Activated naive CD8-positive, alpha-beta T cell treated with anti-CD3 and anti-CD28 coated beads, Interleukin-2, amount 10 ng/mL, durations not matched to agents 7 days and 5 days (primary cell): ENCODE data around the gene DDX52. TPM values are rescaled to one million over a fixed set of nuclear protein-coding genes. Genes with fewer than 3 reads are reported as not detected.

Experiments used
- ATAC-seq: fragments of 150-1000 bp; cut with Tn5 transposase; one replicate; pipeline ENCODE4 v1.10.0; 2021; ENCODE audit warnings: low read depth, moderate library complexity
- POLR2A ChIA-PET: fragments of 350-600 bp; sonication (Branson Sonifier 250); formaldehyde crosslinking; loops from one replicate; lab custom pipeline; 2021; ENCODE audit warnings: antibody characterized with exemption; lab: Charles Lee
- DNase-seq: peaks from one replicate; pipeline ENCODE4 v3.0.0; 2021
- H3K27ac Mint-ChIP-seq: one replicate; pipeline ENCODE4 v1.8.0; 2022; ENCODE audit warnings: mild to moderate bottlenecking, mixed read lengths
- H3K27me3 Mint-ChIP-seq: one replicate; pipeline ENCODE4 v1.8.0; 2022; ENCODE audit warnings: mild to moderate bottlenecking, moderate library complexity, mixed read lengths
- H3K36me3 Mint-ChIP-seq: one replicate; pipeline ENCODE4 v1.8.0; 2021; ENCODE audit warnings: mild to moderate bottlenecking, mixed read lengths
- H3K4me1 Mint-ChIP-seq: one replicate; pipeline ENCODE4 v1.8.0; 2021; ENCODE audit warnings: mixed read lengths
- H3K4me3 Mint-ChIP-seq: one replicate; pipeline ENCODE4 v1.8.0; 2022; ENCODE audit warnings: mild to moderate bottlenecking, moderate library complexity, mixed read lengths
- H3K9me3 Mint-ChIP-seq: one replicate; pipeline ENCODE4 v1.8.0; 2021; ENCODE audit warnings: mixed read lengths
- total RNA-seq, 2 experiments: library from RNA; stranded (reverse); gene quantifications; one replicate each; pipeline ENCODE4 v1.2.3, GENCODE V29; 2021

The DDX52 gene
- total RNA-seq, 2 experiments from 2014 or later, result 22.7 to 29.6 TPM

DNA sequence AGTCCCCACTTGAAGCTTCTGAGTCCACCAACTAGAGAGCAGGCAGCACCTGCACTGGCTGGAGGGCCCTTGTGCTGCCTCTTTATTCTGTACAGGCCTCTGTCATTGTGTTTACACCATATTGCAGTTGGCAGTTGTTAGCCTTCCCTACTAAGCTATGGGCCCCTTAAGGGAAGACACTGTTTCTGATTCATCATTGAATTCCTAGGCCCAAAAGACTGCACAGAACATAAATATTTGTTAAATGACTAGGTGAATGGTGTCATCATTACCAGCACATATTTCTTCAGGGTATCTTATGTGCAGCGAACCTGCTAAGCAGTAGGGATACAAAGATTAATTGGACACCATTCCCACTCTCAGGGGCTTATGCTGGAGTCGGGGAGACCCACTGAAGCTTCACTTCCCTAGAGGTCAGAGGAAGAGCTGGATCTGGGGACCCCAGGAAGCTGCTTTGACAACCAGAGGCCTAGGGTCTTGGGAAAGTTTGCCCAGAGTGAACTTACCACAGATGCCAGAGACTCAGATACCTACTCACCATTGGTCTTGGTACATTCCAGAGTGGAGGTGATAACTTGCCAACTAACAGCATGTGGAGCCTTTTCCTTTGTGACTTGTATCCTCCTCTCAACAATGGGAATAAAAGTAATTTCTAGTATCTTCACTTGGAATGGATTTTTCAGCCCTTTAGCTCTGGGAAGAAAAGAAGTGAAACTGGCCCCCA, 28.7 kb upstream of the DDX52 start:
- no peak for ATAC-seq
- H3K36me3 Mint-ChIP-seq, result no peaks in the 10 kb centered on the region
- POLR2A ChIA-PET, result no interaction called here

DNA sequence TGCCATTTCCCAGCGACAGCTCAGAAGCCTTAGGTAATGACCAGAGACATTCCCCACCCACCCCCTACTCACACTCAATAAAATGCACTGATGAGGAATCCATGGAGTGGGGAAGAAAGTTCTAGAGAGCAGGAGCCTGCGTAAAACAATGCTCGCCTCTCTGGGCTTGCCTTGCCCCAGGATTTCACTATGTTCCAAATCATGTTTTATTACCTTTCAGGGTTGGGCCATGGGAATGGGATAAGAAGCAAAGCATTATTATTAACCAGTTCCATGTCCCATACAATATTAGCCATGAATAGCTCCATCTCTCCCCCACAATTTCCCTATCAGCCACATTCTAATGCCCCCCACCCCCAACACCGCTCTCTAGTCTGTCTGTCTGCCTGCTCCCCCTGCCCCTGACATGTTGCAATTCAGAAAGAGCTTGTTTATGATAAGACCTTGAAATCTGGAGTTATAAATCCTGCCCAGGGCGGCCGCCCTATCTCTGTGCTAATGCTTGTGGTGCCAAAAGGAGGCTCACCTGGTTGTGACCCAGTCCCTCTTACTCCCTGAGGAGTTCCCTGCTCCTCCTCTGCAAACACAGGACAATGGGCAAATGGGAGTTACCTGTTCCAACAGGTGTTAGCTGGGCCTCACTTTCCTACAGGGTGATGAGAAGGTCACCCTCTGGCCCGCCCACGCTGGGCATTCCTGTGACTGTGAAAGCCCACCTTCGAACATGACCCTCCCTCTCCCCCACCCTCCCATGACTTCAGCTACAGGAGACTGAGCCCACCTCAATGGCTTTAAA, 28.0 kb upstream of the DDX52 start:
- H3K4me3 Mint-ChIP-seq, result no peak overlapping the region
- no peak overlapping the region for H3K27ac Mint-ChIP-seq
- no peaks in the 10 kb centered on the region for H3K9me3 Mint-ChIP-seq
- no peak for DNase-seq
- POLR2A ChIA-PET, result no interaction called here
- peaks cover 7% of the 10 kb centered on the region for H3K27me3 Mint-ChIP-seq
- H3K36me3 Mint-ChIP-seq, result no peaks in the 10 kb centered on the region
- H3K4me1 Mint-ChIP-seq, result peaks cover 3% of the 10 kb centered on the region
- ATAC-seq, result no peak

More for the DNA sequence above, 28.7 kb upstream of the DDX52 start:
- H3K9me3 Mint-ChIP-seq, result no peaks in the 10 kb centered on the region
- no peak overlapping the region for H3K4me3 Mint-ChIP-seq
- peaks cover 11% of the 10 kb centered on the region for H3K27me3 Mint-ChIP-seq
- peaks cover 7% of the 10 kb centered on the region for H3K4me1 Mint-ChIP-seq
- no peak overlapping the region for H3K27ac Mint-ChIP-seq
- no peak for DNase-seq

DNA sequence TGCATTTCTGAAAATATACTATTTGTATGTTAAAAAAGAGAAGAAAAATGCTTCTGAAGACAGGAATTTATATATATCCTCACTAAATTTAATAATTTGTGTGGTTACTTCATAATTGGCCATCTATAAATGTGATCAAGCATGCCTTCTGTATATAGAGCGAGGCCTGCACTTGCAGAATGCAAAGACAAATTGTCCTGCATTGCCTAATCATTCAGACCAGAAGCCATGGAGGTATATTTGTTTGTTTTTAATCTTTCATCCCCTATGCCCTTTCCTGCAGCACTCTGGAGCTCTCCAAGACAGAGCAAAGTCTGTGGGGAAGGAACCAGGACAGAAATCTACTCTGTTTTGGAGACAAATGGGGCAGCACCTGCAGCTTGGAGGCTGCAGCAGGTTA, 23.8 kb upstream of the DDX52 start:
- no peak for ATAC-seq
- Mint-ChIP-seq H3K4me3 (no peak overlapping the region), H3K9me3 (no peaks in the 10 kb centered on the region), H3K27me3 (peaks cover 2% of the 10 kb centered on the region), H3K4me1 (no peaks in the 10 kb centered on the region), H3K27ac (no peak overlapping the region), H3K36me3 (no peaks in the 10 kb centered on the region)
- POLR2A ChIA-PET, result no interaction called here
- DNase-seq, result no peak

DNA sequence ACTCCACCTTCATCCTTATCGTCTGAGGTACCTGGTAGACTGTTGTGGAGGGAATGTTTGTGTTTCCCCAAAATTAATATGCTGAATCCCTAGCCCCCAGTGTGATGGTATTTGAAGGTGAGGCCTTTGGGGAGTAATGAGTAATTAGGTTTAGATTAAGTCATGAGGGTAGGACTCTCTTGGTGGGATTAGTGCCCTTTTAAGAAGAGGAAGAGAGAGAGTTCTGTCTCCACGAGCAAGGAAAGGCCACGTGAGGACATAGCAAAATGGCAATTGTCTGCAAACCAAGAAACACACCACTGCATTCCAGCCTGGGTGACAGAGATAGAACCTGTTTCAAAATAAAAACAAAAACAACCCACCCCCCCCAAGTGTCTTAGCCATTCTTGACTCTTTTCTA, 21.0 kb upstream of the DDX52 start:
- Mint-ChIP-seq H3K36me3 (no peaks in the 10 kb centered on the region), H3K4me3 (no peak overlapping the region), H3K9me3 (no peaks in the 10 kb centered on the region), H3K27me3 (peaks cover 17% of the 10 kb centered on the region), H3K4me1 (no peaks in the 10 kb centered on the region), H3K27ac (no peak overlapping the region)
- POLR2A ChIA-PET, result no interaction called here
- DNase-seq (no peak), ATAC-seq (no peak)

GRCh38 chr17:37662353-37662752, 19.1 kb upstream of the DDX52 start:
- H3K9me3 Mint-ChIP-seq, result no peaks in the 10 kb centered on the region
- no peak for DNase-seq
- H3K4me3 Mint-ChIP-seq, result no peak overlapping the region
- H3K27me3 Mint-ChIP-seq, result peaks cover 19% of the 10 kb centered on the region
- no peak overlapping the region for H3K27ac Mint-ChIP-seq
- POLR2A ChIA-PET, result no interaction called here
- no peak for ATAC-seq
- H3K4me1 Mint-ChIP-seq, result no peaks in the 10 kb centered on the region
- no peaks in the 10 kb centered on the region for H3K36me3 Mint-ChIP-seq

GRCh38 chr17:37661400-37662014, 18.3 kb upstream of the DDX52 start:
- peaks cover 19% of the 10 kb centered on the region for H3K27me3 Mint-ChIP-seq
- no peak for ATAC-seq
- H3K36me3 Mint-ChIP-seq, result no peaks in the 10 kb centered on the region
- H3K27ac Mint-ChIP-seq, result no peak overlapping the region
- POLR2A ChIA-PET, result no interaction called here
- H3K9me3 Mint-ChIP-seq, result no peaks in the 10 kb centered on the region
- no peak for DNase-seq
- no peak overlapping the region for H3K4me3 Mint-ChIP-seq
- no peaks in the 10 kb centered on the region for H3K4me1 Mint-ChIP-seq

DNA sequence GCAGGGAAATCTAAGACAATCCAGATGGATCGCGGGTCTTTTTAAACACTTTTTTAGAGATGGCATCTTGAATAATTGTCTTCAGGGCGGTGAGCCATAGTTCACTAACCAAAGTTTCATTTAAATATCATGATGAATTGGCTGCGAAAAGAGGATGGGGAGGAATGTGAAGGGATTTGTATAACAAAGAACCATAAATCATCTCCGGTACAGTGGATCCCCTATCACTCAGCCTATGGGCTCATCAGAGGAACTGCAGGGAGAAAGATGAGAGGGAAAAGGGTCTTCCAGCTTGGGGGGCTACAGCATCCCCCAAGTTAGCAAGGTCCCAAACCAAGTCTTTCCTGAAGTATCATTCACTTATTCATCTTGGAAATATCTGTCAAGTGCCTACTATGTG, 16.7 kb upstream of the DDX52 start:
- Mint-ChIP-seq H3K4me1 (no peaks in the 10 kb centered on the region), H3K4me3 (no peak overlapping the region), H3K36me3 (no peaks in the 10 kb centered on the region), H3K27ac (no peak overlapping the region), H3K27me3 (peaks cover 19% of the 10 kb centered on the region), H3K9me3 (no peaks in the 10 kb centered on the region)
- DNase-seq (no peak), ATAC-seq (no peak)
- POLR2A ChIA-PET, result no interaction called here

GRCh38 chr17:37657202-37657601, 14.0 kb upstream of the DDX52 start:
- no peak for DNase-seq
- Mint-ChIP-seq H3K4me3 (no peak overlapping the region), H3K27me3 (peaks cover 33% of the 10 kb centered on the region), H3K9me3 (no peaks in the 10 kb centered on the region), H3K36me3 (no peaks in the 10 kb centered on the region), H3K4me1 (no peaks in the 10 kb centered on the region), H3K27ac (no peak overlapping the region)
- no peak for ATAC-seq
- POLR2A ChIA-PET, result no interaction called here

DNA sequence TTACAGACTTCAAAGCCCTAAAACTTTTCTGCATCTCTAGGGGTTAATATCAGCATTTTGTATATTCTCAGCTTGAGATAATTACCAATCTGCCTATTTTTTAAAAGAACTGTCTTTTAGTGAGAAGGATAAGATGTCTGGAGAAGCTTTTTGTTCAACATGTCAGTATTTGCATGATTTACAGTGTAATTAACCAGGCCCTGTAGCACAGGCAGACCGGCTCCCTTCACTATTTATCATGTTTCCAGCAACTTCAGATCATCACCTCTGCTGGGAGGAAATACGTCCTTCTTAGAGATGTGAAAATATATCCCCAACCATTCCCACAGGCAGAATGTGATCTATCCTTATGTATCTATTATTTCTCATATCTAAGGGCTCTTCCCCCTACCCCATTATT, 8.6 kb upstream of the DDX52 start:
- POLR2A ChIA-PET, result no interaction called here
- H3K4me3 Mint-ChIP-seq, result no peak overlapping the region
- DNase-seq (no peak), ATAC-seq (no peak)
- H3K9me3 Mint-ChIP-seq, result no peaks in the 10 kb centered on the region
- peaks cover 1% of the 10 kb centered on the region for H3K4me1 Mint-ChIP-seq
- H3K27me3 Mint-ChIP-seq, result peaks cover 48% of the 10 kb centered on the region
- no peaks in the 10 kb centered on the region for H3K36me3 Mint-ChIP-seq
- no peak overlapping the region for H3K27ac Mint-ChIP-seq

- no peak for DNase-seq
- POLR2A ChIA-PET, result interaction anchor here (0.7 kb wide), 1 partner anchor 178 kb away, joined by 3 read pairs; no protein-coding TSS in a partner anchor
- Mint-ChIP-seq H3K4me1 (peaks cover 1% of the 10 kb centered on the region), H3K4me3 (no peak overlapping the region), H3K36me3 (no peaks in the 10 kb centered on the region), H3K27ac (no peak overlapping the region), H3K27me3 (peaks cover 61% of the 10 kb centered on the region), H3K9me3 (no peaks in the 10 kb centered on the region)
- no peak for ATAC-seq
These were observed 7.3 kb upstream of the DDX52 start for GRCh38 chr17:37650419-37651003.

DNA sequence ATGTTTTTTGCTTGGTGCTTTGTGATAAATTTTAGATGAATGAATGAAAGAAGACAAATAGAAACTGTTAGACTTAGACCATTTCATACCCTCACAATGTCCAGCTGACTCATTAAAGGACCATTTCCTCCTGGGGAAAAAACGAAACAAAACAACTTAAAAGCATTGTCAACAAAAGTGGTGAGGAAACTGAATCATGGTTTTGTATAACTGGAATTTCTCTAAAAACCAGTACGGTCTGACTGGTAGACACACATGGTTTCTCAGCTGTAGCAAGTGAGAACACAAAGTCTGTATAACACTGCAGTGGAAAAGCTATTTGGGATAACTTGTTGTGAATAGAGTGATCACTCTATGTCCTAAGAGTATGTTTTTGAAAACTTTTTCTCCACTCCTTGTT, 5.3 kb upstream of the DDX52 start:
- Mint-ChIP-seq H3K9me3 (no peaks in the 10 kb centered on the region), H3K27ac (no peak overlapping the region), H3K27me3 (peaks cover 66% of the 10 kb centered on the region), H3K4me3 (no peak overlapping the region), H3K4me1 (peaks cover 8% of the 10 kb centered on the region), H3K36me3 (no peaks in the 10 kb centered on the region)
- DNase-seq, result no peak
- POLR2A ChIA-PET, result no interaction called here
- ATAC-seq, result no peak

DNA sequence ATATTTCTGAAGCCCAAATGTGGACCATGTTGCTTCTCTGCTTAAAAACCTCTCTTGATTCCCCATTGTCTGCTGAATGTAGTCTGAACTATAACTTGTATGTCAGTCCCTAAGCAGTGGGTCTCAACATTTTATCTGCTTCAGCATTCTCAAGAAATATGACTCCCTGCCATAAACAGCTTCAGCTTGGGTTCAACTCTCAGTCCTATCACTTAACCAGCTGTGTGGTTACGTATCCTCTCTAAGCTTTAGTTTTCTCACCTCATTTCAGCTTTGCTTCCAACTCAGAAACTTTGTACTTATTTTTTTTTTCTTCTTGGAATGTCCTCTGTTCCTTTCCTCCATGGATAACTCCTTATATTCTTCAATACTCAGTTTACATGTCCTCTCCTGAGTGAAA, 4.6 kb upstream of the DDX52 start:
- Mint-ChIP-seq H3K27me3 (peaks cover 64% of the 10 kb centered on the region), H3K4me3 (no peak overlapping the region), H3K4me1 (peaks cover 8% of the 10 kb centered on the region), H3K9me3 (no peaks in the 10 kb centered on the region), H3K36me3 (no peaks in the 10 kb centered on the region), H3K27ac (no peak overlapping the region)
- ATAC-seq (no peak), DNase-seq (no peak)
- POLR2A ChIA-PET, result interaction anchor here (0.6 kb wide), 2 partner anchors 40 to 83 kb away, joined by 3 read pairs; no protein-coding TSS in a partner anchor

DNA sequence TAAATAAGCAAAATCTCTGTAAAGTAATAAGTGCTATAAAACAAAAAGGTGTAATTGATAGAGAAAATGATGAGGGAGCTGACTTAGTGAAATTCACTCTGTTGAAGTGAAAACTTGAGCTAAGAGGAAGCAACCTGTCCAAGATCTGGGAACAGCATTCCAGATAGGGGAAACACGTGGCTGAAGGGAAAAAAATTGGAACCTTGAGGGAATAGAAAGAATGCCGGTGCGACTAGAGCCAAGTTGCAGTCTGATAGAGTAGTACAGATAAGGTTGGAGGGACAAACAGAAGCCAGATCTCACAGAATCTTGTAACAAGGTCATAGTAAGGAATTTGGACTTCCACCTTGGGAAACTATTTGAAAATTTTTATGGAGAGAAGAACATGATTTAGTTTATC, 623 bp upstream of the DDX52 start:
- peaks cover 49% of the 10 kb centered on the region for H3K27me3 Mint-ChIP-seq
- peaks cover 26% of the 10 kb centered on the region for H3K4me1 Mint-ChIP-seq
- DNase-seq (no peak), ATAC-seq (no peak)
- H3K4me3 Mint-ChIP-seq, result peak overlapping the region; percentile 91
- H3K9me3 Mint-ChIP-seq, result no peaks in the 10 kb centered on the region
- peaks cover 6% of the 10 kb centered on the region for H3K36me3 Mint-ChIP-seq
- H3K27ac Mint-ChIP-seq, result no peak overlapping the region
- POLR2A ChIA-PET, result interaction anchor here (2.1 kb wide), 1 partner anchor 35 kb away, joined by 6 read pairs; the partner anchor contains the start of gene SYNRG
